GM12872 (cell line): ENCODE measurements around the gene FGF22.

Experiments used
- CTCF ChIP-seq: IDR thresholded peaks from 3 replicates; pipeline ENCODE4 v1.5.1; 2011; ENCODE audit warnings: low read depth, mild to moderate bottlenecking, low read length, moderate library complexity; ENCODE audit not compliant: insufficient read depth

Gene FGF22

GRCh38 chr19:602391-603301, 37.0 kb upstream of the FGF22 start:
- no peak for TF ChIP-seq CTCF

GRCh38 chr19:604355-604754, 35.3 kb upstream of the FGF22 start:
- no peak for TF ChIP-seq CTCF

GRCh38 chr19:607301-608154, 32.2 kb upstream of the FGF22 start:
- no peak for TF ChIP-seq CTCF

GRCh38 chr19:608155-609003, 31.3 kb upstream of the FGF22 start:
- TF ChIP-seq CTCF = no peak

GRCh38 chr19:609004-609346, 30.7 kb upstream of the FGF22 start:
- TF ChIP-seq CTCF = no peak

GRCh38 chr19:610071-610800, 29.4 kb upstream of the FGF22 start:
- TF ChIP-seq CTCF = no peak
